Activated naive CD4-positive, alpha-beta T cell treated with anti-CD3 and anti-CD28 coated beads, Interleukin-2, amount 10 ng/mL, durations not matched to agents 7 days and 5 days (primary cell): ENCODE results near the gene PSMA5.
"Not testable (repeated sequence)": the region's sequence is repeated elsewhere in the genome, so short reads cannot be mapped to it uniquely, and the experiment has no call there.

Source experiments
- CTCF ChIA-PET: fragments of 350-600 bp; sonication (Branson Sonifier 250); formaldehyde crosslinking; loops from one replicate; lab custom pipeline; 2021; ENCODE audit warnings: antibody characterized with exemption; lab: Charles Lee
- DNase-seq: peaks from one replicate; pipeline ENCODE4 v3.0.0-alpha.2; 2020
- H3K27ac Mint-ChIP-seq: one replicate; pipeline ENCODE4 v1.8.0; 2021; ENCODE audit warnings: mild to moderate bottlenecking, moderate library complexity, mixed read lengths
- H3K27me3 Mint-ChIP-seq: one replicate; pipeline ENCODE4 v1.8.0; 2021; ENCODE audit warnings: mild to moderate bottlenecking, mixed read lengths
- H3K36me3 Mint-ChIP-seq: one replicate; pipeline ENCODE4 v1.8.0; 2021; ENCODE audit warnings: mixed read lengths
- H3K4me1 Mint-ChIP-seq: one replicate; pipeline ENCODE4 v1.8.0; 2021; ENCODE audit warnings: mixed read lengths
- H3K4me3 Mint-ChIP-seq: one replicate; pipeline ENCODE4 v1.8.0; 2021; ENCODE audit warnings: mild to moderate bottlenecking, moderate library complexity, mixed read lengths
- H3K9me3 Mint-ChIP-seq: one replicate; pipeline ENCODE4 v1.8.0; 2021; ENCODE audit warnings: mixed read lengths

The PSMA5 gene

GRCh38 chr1:109447524-109447923, 21.3 kb upstream of the PSMA5 start:
- no peaks in the 10 kb centered on the region for H3K4me1 Mint-ChIP-seq
- H3K36me3 Mint-ChIP-seq, result no peaks in the 10 kb centered on the region
- CTCF ChIA-PET, result interaction anchor here (0.9 to 1.0 kb wide), 2 partner anchors 33 to 41 kb away, joined by 3 read pairs; no protein-coding TSS in a partner anchor

GRCh38 chr1:109445949-109446695, 19.9 kb upstream of the PSMA5 start:
- not testable (repeated sequence) for H3K9me3 Mint-ChIP-seq, DNase-seq

More at GRCh38 chr1:109447524-109447923, 21.3 kb upstream of the PSMA5 start:
- no peaks in the 10 kb centered on the region for H3K9me3 Mint-ChIP-seq
- no peak overlapping the region for H3K4me3 Mint-ChIP-seq
- H3K27ac Mint-ChIP-seq, result peak overlapping the region; percentile 16
- DNase-seq, result no peak
- peaks cover 43% of the 10 kb centered on the region for H3K27me3 Mint-ChIP-seq

GRCh38 chr1:109444346-109444745, 18.1 kb upstream of the PSMA5 start:
- Mint-ChIP-seq H3K27ac (no peak overlapping the region), H3K27me3 (peaks cover 28% of the 10 kb centered on the region), H3K4me1 (no peaks in the 10 kb centered on the region), H3K9me3 (no peaks in the 10 kb centered on the region), H3K36me3 (no peaks in the 10 kb centered on the region), H3K4me3 (no peak overlapping the region)
- CTCF ChIA-PET, result no interaction called here
- DNase-seq, result no peak

More at GRCh38 chr1:109445949-109446695, 19.9 kb upstream of the PSMA5 start:
- H3K36me3 Mint-ChIP-seq, H3K4me3 Mint-ChIP-seq, CTCF ChIA-PET, H3K27ac Mint-ChIP-seq, H3K4me1 Mint-ChIP-seq: not testable (repeated sequence)
- H3K27me3 Mint-ChIP-seq, result peaks cover 38% of the 10 kb centered on the region

GRCh38 chr1:109443476-109443875, 17.2 kb upstream of the PSMA5 start:
- H3K4me1 Mint-ChIP-seq, result no peaks in the 10 kb centered on the region
- DNase-seq, result no peak
- no peak overlapping the region for H3K27ac Mint-ChIP-seq
- no peaks in the 10 kb centered on the region for H3K36me3 Mint-ChIP-seq
- no peaks in the 10 kb centered on the region for H3K9me3 Mint-ChIP-seq
- peaks cover 26% of the 10 kb centered on the region for H3K27me3 Mint-ChIP-seq
- CTCF ChIA-PET, result no interaction called here
- H3K4me3 Mint-ChIP-seq, result no peak overlapping the region

- no peak overlapping the region for H3K4me3 Mint-ChIP-seq
- no peak for DNase-seq
- CTCF ChIA-PET, result no interaction called here
Observed at GRCh38 chr1:109441069-109441468, 14.8 kb upstream of the PSMA5 start.

GRCh38 chr1:109438798-109439297, 12.6 kb upstream of the PSMA5 start:
- Mint-ChIP-seq H3K27me3 (peaks cover 13% of the 10 kb centered on the region), H3K9me3 (no peaks in the 10 kb centered on the region), H3K36me3 (no peaks in the 10 kb centered on the region), H3K27ac (no peak overlapping the region), H3K4me3 (no peak overlapping the region), H3K4me1 (no peaks in the 10 kb centered on the region)
- CTCF ChIA-PET, result no interaction called here
- no peak for DNase-seq

More at GRCh38 chr1:109441069-109441468, 14.8 kb upstream of the PSMA5 start:
- Mint-ChIP-seq H3K4me1 (no peaks in the 10 kb centered on the region), H3K27ac (no peak overlapping the region), H3K9me3 (no peaks in the 10 kb centered on the region), H3K27me3 (peaks cover 11% of the 10 kb centered on the region), H3K36me3 (no peaks in the 10 kb centered on the region)

- no peaks in the 10 kb centered on the region for H3K36me3 Mint-ChIP-seq
Observed at GRCh38 chr1:109434484-109434883, 8.2 kb upstream of the PSMA5 start.

GRCh38 chr1:109433322-109433721, 7.1 kb upstream of the PSMA5 start:
- Mint-ChIP-seq H3K36me3 (no peaks in the 10 kb centered on the region), H3K27ac (no peak overlapping the region), H3K4me3 (no peak overlapping the region), H3K4me1 (peaks cover 2% of the 10 kb centered on the region), H3K27me3 (peaks cover 14% of the 10 kb centered on the region), H3K9me3 (no peaks in the 10 kb centered on the region)
- CTCF ChIA-PET, result no interaction called here
- no peak for DNase-seq

More at GRCh38 chr1:109434484-109434883, 8.2 kb upstream of the PSMA5 start:
- no peak overlapping the region for H3K27ac Mint-ChIP-seq
- CTCF ChIA-PET, result no interaction called here
- H3K27me3 Mint-ChIP-seq, result peaks cover 14% of the 10 kb centered on the region
- H3K9me3 Mint-ChIP-seq, result no peaks in the 10 kb centered on the region
- H3K4me1 Mint-ChIP-seq, result no peaks in the 10 kb centered on the region
- no peak overlapping the region for H3K4me3 Mint-ChIP-seq
- no peak for DNase-seq

- CTCF ChIA-PET, result no interaction called here
- Mint-ChIP-seq H3K27me3 (peaks cover 14% of the 10 kb centered on the region), H3K27ac (no peak overlapping the region), H3K9me3 (no peaks in the 10 kb centered on the region), H3K36me3 (no peaks in the 10 kb centered on the region), H3K4me3 (no peak overlapping the region), H3K4me1 (peaks cover 9% of the 10 kb centered on the region)
- no peak for DNase-seq
Observed at GRCh38 chr1:109432336-109432735, 6.1 kb upstream of the PSMA5 start.

GRCh38 chr1:109427171-109427467, 871 bp upstream of the PSMA5 start:
- H3K4me3 Mint-ChIP-seq, result peak overlapping the region; percentile 93
- peaks cover 37% of the 10 kb centered on the region for H3K4me1 Mint-ChIP-seq
- no peak for DNase-seq
- CTCF ChIA-PET, result interaction anchor here (1.2 to 2.1 kb wide), 4 partner anchors 27 to 105 kb away, joined by 3 to 8 read pairs (median 4); no protein-coding TSS in a partner anchor
- no peaks in the 10 kb centered on the region for H3K9me3 Mint-ChIP-seq
- peak overlapping the region; percentile 97 for H3K27ac Mint-ChIP-seq
- peaks cover 18% of the 10 kb centered on the region for H3K36me3 Mint-ChIP-seq
- H3K27me3 Mint-ChIP-seq, result no peaks in the 10 kb centered on the region

- H3K4me1 Mint-ChIP-seq, result peaks cover 40% of the 10 kb centered on the region
- CTCF ChIA-PET, result interaction anchor here (0.8 to 2.8 kb wide), 6 partner anchors 26 to 120 kb away, joined by 3 to 16 read pairs (median 4); no protein-coding TSS in a partner anchor
- no peaks in the 10 kb centered on the region for H3K27me3 Mint-ChIP-seq
- H3K36me3 Mint-ChIP-seq, result peaks cover 25% of the 10 kb centered on the region
- DNase-seq, result peak; percentile 71
- H3K27ac Mint-ChIP-seq, result peak overlapping the region; percentile 97
- H3K4me3 Mint-ChIP-seq, result peak overlapping the region; percentile 93
- no peaks in the 10 kb centered on the region for H3K9me3 Mint-ChIP-seq
Observed at GRCh38 chr1:109425391-109426280, 612 bp downstream of the PSMA5 start.

GRCh38 chr1:109423498-109423897, 2.8 kb downstream of the PSMA5 start:
- no peak for DNase-seq
- H3K4me3 Mint-ChIP-seq, result no peak overlapping the region
- peaks cover 40% of the 10 kb centered on the region for H3K4me1 Mint-ChIP-seq
- H3K9me3 Mint-ChIP-seq, result no peaks in the 10 kb centered on the region
- H3K27me3 Mint-ChIP-seq, result no peaks in the 10 kb centered on the region
- no peak overlapping the region for H3K27ac Mint-ChIP-seq
- CTCF ChIA-PET, result no interaction called here
- H3K36me3 Mint-ChIP-seq, result peaks cover 37% of the 10 kb centered on the region

- H3K36me3 Mint-ChIP-seq, result peaks cover 65% of the 10 kb centered on the region
- H3K27ac Mint-ChIP-seq, result no peak overlapping the region
- H3K4me1 Mint-ChIP-seq, result peaks cover 6% of the 10 kb centered on the region
- no peaks in the 10 kb centered on the region for H3K27me3 Mint-ChIP-seq
- CTCF ChIA-PET, result interaction anchor here (1.0 to 1.9 kb wide), 4 partner anchors 10 to 78 kb away, joined by 3 to 5 read pairs (median 4); no protein-coding TSS in a partner anchor
- DNase-seq, result no peak
- no peaks in the 10 kb centered on the region for H3K9me3 Mint-ChIP-seq
- H3K4me3 Mint-ChIP-seq, result no peak overlapping the region
Observed at GRCh38 chr1:109412551-109412950, 13.7 kb downstream of the PSMA5 start.

GRCh38 chr1:109404838-109405237, 21.4 kb downstream of the PSMA5 start:
- Mint-ChIP-seq H3K36me3 (peaks cover 55% of the 10 kb centered on the region), H3K4me3 (no peak overlapping the region), H3K27ac (peak overlapping the region; percentile 60), H3K9me3 (peaks cover 7% of the 10 kb centered on the region), H3K4me1 (peaks cover 13% of the 10 kb centered on the region), H3K27me3 (no peaks in the 10 kb centered on the region)
- CTCF ChIA-PET, result interaction anchor here (1.0 kb wide), 1 partner anchor 127 kb away, joined by 3 read pairs; no protein-coding TSS in a partner anchor
- peak; percentile 22 for DNase-seq
